Endothelial cell of umbilical vein (primary cell): ENCODE data around the gene TICAM2. TPM values are rescaled to one million over a fixed set of nuclear protein-coding genes. Genes with fewer than 3 reads are reported as not detected.

Experiments used
- BruUV-seq: library from RNA; stranded (reverse); fragments of 400-500 nt; replicated peaks from 2 replicates; lab custom pipeline; 2021; lab: Mats Ljungman, UMichigan
- CTCF ChIA-PET: fragments of 300-600, 350-600 bp; sonication (Branson Sonifier 250); formaldehyde crosslinking; loops from one replicate; lab custom pipeline; 2021; ENCODE audit warnings: antibody characterized with exemption, inconsistent platforms; lab: Charles Lee
- POLR2A ChIA-PET: fragments of 300-600, 350-600 bp; sonication (Branson Sonifier 250); formaldehyde crosslinking; loops from one replicate; lab custom pipeline; 2021; ENCODE audit warnings: antibody characterized with exemption, inconsistent platforms; lab: Charles Lee
- DNase-seq: peaks from one replicate; pipeline ENCODE4 v3.0.0-alpha.2; 2011; ENCODE audit warnings: low read depth, low spot score
- FAIRE-seq: peaks from 2 replicates; lab custom pipeline; 2011; peaks lifted over from hg19 to GRCh38; lab: Jason Lieb, UNC
- H2AFZ ChIP-seq: 2 replicates; pipeline ENCODE4 v1.6.0; 2012; ENCODE audit warnings: low read depth, low read length, control low read depth, inconsistent platforms
- H3K27ac ChIP-seq: 2 replicates; pipeline ENCODE4 v1.5.1; 2011; ENCODE audit warnings: low read depth, mild to moderate bottlenecking, control low read depth, low read length, moderate library complexity; ENCODE audit not compliant: insufficient read depth
- H3K27me3 ChIP-seq, 2 experiments: 2 replicates each; pipeline versions ENCODE4 v1.6.0 to v1.6.1; 2011; ENCODE audit warnings: low read length in 2 of 2, mixed read lengths in 1 of 2; ENCODE audit not compliant: control insufficient read depth in 2 of 2, insufficient read depth in 2 of 2
- H3K36me3 ChIP-seq, 2 experiments: 2 replicates in 1 of 2; 3 replicates in 1 of 2; pipeline ENCODE4 v1.5.1; 2011; ENCODE audit warnings: low read length in 2 of 2, mild to moderate bottlenecking in 1 of 2, moderate library complexity in 1 of 2; ENCODE audit not compliant: control insufficient read depth in 2 of 2, insufficient read depth in 2 of 2; ENCODE audit errors: extremely low read depth in 1 of 2
- H3K4me1 ChIP-seq: 3 replicates; pipeline ENCODE4 v1.5.1; 2011; ENCODE audit warnings: mild to moderate bottlenecking, low read length; ENCODE audit not compliant: control insufficient read depth, insufficient read depth; ENCODE audit errors: extremely low read depth
- H3K4me2 ChIP-seq: 2 replicates; pipeline ENCODE4 v1.6.1; 2011; ENCODE audit warnings: low read length, control low read depth, mixed read lengths; ENCODE audit not compliant: insufficient read depth
- H3K4me3 ChIP-seq, 3 experiments: fragments of 200-600 bp in 1 of 3; sonication (generic), shearing (Covaris generic) in 1 of 3; replicated peaks in 1 of 3; 2 replicates each; pipeline ENCODE4 v1.5.1; 2011 to 2016; ENCODE audit warnings: control low read depth in 3 of 3, low read length in 3 of 3, mild to moderate bottlenecking in 2 of 3, inconsistent platforms in 1 of 3, low read depth in 1 of 3, moderate library complexity in 1 of 3; ENCODE audit not compliant: insufficient read depth in 1 of 3
- H3K79me2 ChIP-seq: 2 replicates; pipeline ENCODE4 v1.6.0; 2012; ENCODE audit warnings: low read length, inconsistent platforms; ENCODE audit not compliant: control insufficient read depth, insufficient read depth
- H3K9ac ChIP-seq: replicated peaks from 2 replicates; pipeline ENCODE3; 2011; ENCODE audit warnings: low read length, control low read depth; ENCODE audit not compliant: insufficient read depth; ENCODE audit errors: extremely low read depth
- H3K9me1 ChIP-seq: replicated peaks from 3 replicates; pipeline ENCODE4 v1.6.0; 2011; ENCODE audit warnings: mild to moderate bottlenecking, low read length; ENCODE audit not compliant: control insufficient read depth, insufficient read depth; ENCODE audit errors: extremely low read depth
- H3K9me3 ChIP-seq: replicated peaks from 2 replicates; pipeline ENCODE4 v1.5.1; 2012; ENCODE audit warnings: low read length, inconsistent platforms; ENCODE audit not compliant: control insufficient read depth, insufficient read depth
- H4K20me1 ChIP-seq: replicated peaks from 2 replicates; pipeline ENCODE3; 2011; ENCODE audit warnings: mild to moderate bottlenecking, low read length; ENCODE audit not compliant: control insufficient read depth, insufficient read depth; ENCODE audit errors: extremely low read depth
- EZH2 ChIP-seq: IDR thresholded peaks from 2 replicates; pipeline ENCODE4 v1.6.1; 2012; ENCODE audit warnings: borderline replicate concordance, low read depth, mild to moderate bottlenecking, moderate library complexity, low read length, inconsistent platforms; ENCODE audit not compliant: severe bottlenecking
- FOS ChIP-seq: IDR thresholded peaks from 2 replicates; pipeline ENCODE4 v1.6.1; 2011; ENCODE audit warnings: mild to moderate bottlenecking, low read length, moderate library complexity, borderline replicate concordance; ENCODE audit not compliant: insufficient read depth
- GATA2 ChIP-seq: IDR thresholded peaks from 2 replicates; pipeline ENCODE4 v1.7.0; 2011; ENCODE audit warnings: low read depth, mild to moderate bottlenecking, moderate library complexity, mixed read lengths, low read length; ENCODE audit not compliant: insufficient read length, insufficient read depth
- JUN ChIP-seq: IDR thresholded peaks from 2 replicates; pipeline ENCODE4 v1.6.1; 2011; ENCODE audit warnings: borderline replicate concordance, low read depth; ENCODE audit not compliant: insufficient read length, insufficient read depth
- MYC ChIP-seq: IDR thresholded peaks from one replicate; pipeline ENCODE4 v1.6.1; 2011; ENCODE audit warnings: mild to moderate bottlenecking, low read depth, low read length
- POLR2A ChIP-seq: IDR thresholded peaks from 2 replicates; pipeline ENCODE4 v1.6.1; 2012; ENCODE audit warnings: low read depth, mild to moderate bottlenecking, control low read depth, low read length
- POLR2AphosphoS5 ChIP-seq: IDR thresholded peaks from 2 replicates; pipeline ENCODE4 v1.6.1; 2012; ENCODE audit warnings: low read depth, mild to moderate bottlenecking, control low read depth, low read length, moderate library complexity; ENCODE audit not compliant: insufficient read depth
- dilution Hi-C: fragments of 300-500 bp; cut with MboI; formaldehyde crosslinking; loops from one replicate; pipeline ENCODE4 v1.15.0; 2019; ENCODE audit warnings: low sequenced_read_pairs; ENCODE audit not compliant: extremely low pct_ligation_motif_present
- intact Hi-C: fragments of 100-400 bp; cut with micrococcal nuclease; formaldehyde crosslinking; loops from one replicate; pipeline ENCODE4 v1.10.0; 2022
- polyA plus RNA-seq, 4 experiments: library from polyadenylated mRNA; depleted of rRNA in 3 of 4; stranded (reverse) in 3 of 4; unstranded in 1 of 4; fragments of >200 nt; gene quantifications; 2 replicates each; pipeline versions ENCODE4 v1.2.1 to v1.2.3, GENCODE V29; 2011 to 2012; ENCODE audit warnings: missing spikeins in 1 of 4
- total RNA-seq: library from RNA; stranded (reverse); gene quantifications from 2 replicates; pipeline ENCODE4 v1.2.3, GENCODE V29; 2021
- TF ChIP-seq, protein P1 (sequence below), 2 donors: IDR thresholded peaks; 1 replicate in 1 of 2; 2 replicates in 1 of 2; pipeline ENCODE4 v1.5.1; 2011; ENCODE audit warnings: low read length in 2 of 2, mild to moderate bottlenecking in 2 of 2, moderate library complexity in 2 of 2, control low read depth in 1 of 2, inconsistent platforms in 1 of 2, low read depth in 1 of 2; ENCODE audit not compliant: insufficient read depth in 1 of 2; ENCODE audit errors: extremely low read depth in 1 of 2

The TICAM2 gene
- total and polyA plus RNA-seq, 2 donors (not counting 3 experiments of a cell fraction or from before 2014, with no cell fraction given) = 0.18 to 3.5 TPM

- intact Hi-C loops = loop anchor here (5.0 kb wide), 2 partner anchors 332 to 347 kb away; partner anchors contain the start of gene LVRN
Observed at GRCh38 chr5:115629903-115630302, 27.6 kb upstream of the TICAM2 start.

GRCh38 chr5:115627295-115627865 lies 25.1 kb upstream of the TICAM2 start:
- BruUV-seq = no TSS peak
- H3K9me1 ChIP-seq = peaks cover 2% of the 10 kb centered on the region
- intact Hi-C loops = loop anchor here (2.0 to 5.0 kb wide), 2 partner anchors 350 to 405 kb away; partner anchors contain the start of gene ARL14EPL
- dilution Hi-C loops = no loop called here
- no peak overlapping the region for H3K27ac ChIP-seq
- no peaks in the 10 kb centered on the region for H4K20me1 ChIP-seq
- H3K36me3 ChIP-seq = no peaks in the 10 kb centered on the region
- H3K9ac ChIP-seq = no peak overlapping the region
- peaks cover 35% of the 10 kb centered on the region for H3K79me2 ChIP-seq
- H3K27me3 ChIP-seq = no peaks in the 10 kb centered on the region
- no peaks in the 10 kb centered on the region for H3K9me3 ChIP-seq
- POLR2A ChIA-PET = no interaction called here
- FAIRE-seq (no peak), DNase-seq (no peak)
- no peak overlapping the region for H3K4me2 ChIP-seq
- H3K4me3 ChIP-seq = no peak overlapping the region
- TF ChIP-seq GATA2 (no peak), JUN (no peak), FOS (no peak), EZH2 (no peak), MYC (no peak), POLR2AphosphoS5 (no peak), POLR2A (no peak)
- TF ChIP-seq, protein P1, sequence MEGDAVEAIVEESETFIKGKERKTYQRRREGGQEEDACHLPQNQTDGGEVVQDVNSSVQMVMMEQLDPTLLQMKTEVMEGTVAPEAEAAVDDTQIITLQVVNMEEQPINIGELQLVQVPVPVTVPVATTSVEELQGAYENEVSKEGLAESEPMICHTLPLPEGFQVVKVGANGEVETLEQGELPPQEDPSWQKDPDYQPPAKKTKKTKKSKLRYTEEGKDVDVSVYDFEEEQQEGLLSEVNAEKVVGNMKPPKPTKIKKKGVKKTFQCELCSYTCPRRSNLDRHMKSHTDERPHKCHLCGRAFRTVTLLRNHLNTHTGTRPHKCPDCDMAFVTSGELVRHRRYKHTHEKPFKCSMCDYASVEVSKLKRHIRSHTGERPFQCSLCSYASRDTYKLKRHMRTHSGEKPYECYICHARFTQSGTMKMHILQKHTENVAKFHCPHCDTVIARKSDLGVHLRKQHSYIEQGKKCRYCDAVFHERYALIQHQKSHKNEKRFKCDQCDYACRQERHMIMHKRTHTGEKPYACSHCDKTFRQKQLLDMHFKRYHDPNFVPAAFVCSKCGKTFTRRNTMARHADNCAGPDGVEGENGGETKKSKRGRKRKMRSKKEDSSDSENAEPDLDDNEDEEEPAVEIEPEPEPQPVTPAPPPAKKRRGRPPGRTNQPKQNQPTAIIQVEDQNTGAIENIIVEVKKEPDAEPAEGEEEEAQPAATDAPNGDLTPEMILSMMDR (IDR thresholded peaks at IDR 0.05; ENCODE audit: extremely low read depth in 1 of 2, insufficient read depth in 1 of 2, low read depth in 1 of 2, low read length in 2 of 2) = no peak
- H2AFZ ChIP-seq = no peak overlapping the region
- CTCF ChIA-PET = no interaction called here
- H3K4me1 ChIP-seq = peaks cover 24% of the 10 kb centered on the region

More at GRCh38 chr5:115629903-115630302, 27.6 kb upstream of the TICAM2 start:
- Histone ChIP-seq H3K4me2 (no peak overlapping the region), H3K9me1 (no peaks in the 10 kb centered on the region), H3K36me3 (no peaks in the 10 kb centered on the region), H3K9me3 (no peaks in the 10 kb centered on the region), H3K27ac (no peak overlapping the region), H3K9ac (no peak overlapping the region), H3K27me3 (no peaks in the 10 kb centered on the region), H2AFZ (no peak overlapping the region), H3K4me3 (no peak overlapping the region), H3K79me2 (peaks cover 10% of the 10 kb centered on the region), H4K20me1 (no peaks in the 10 kb centered on the region), H3K4me1 (peaks cover 8% of the 10 kb centered on the region)
- BruUV-seq = no TSS peak
- TF ChIP-seq GATA2 (no peak), JUN (no peak), EZH2 (no peak), MYC (no peak)
- TF ChIP-seq, protein P1 (IDR thresholded peaks at IDR 0.05; ENCODE audit: extremely low read depth in 1 of 2, insufficient read depth in 1 of 2, low read depth in 1 of 2, low read length in 2 of 2) = no peak
- CTCF ChIA-PET = no interaction called here
- dilution Hi-C loops = no loop called here
- DNase-seq = no peak
- FAIRE-seq = no peak
- POLR2A ChIA-PET = no interaction called here
